Tibial nerve (tissue), 4 donors: Measurements from ENCODE around the gene ZFP64. TPM values are rescaled to one million over a fixed set of nuclear protein-coding genes. Genes with fewer than 3 reads are reported as not detected.

Experiments
- DNase-seq, 2 donors: peaks; one replicate each; pipeline ENCODE4 v3.0.0-alpha.2; 2019; ENCODE audit warnings: low spot score in 2 of 2
- H3K27ac ChIP-seq, 4 donors: fragments of 200-600 bp; sonication (generic) in 3 of 4; one replicate each; pipeline ENCODE4 v1.5.1; 2017 to 2019; ENCODE audit warnings: mild to moderate bottlenecking in 1 of 4
- H3K27me3 ChIP-seq, 2 donors: fragments of 200-600 bp; sonication (generic) in 1 of 2; one replicate each; pipeline versions ENCODE4 v1.5.1 to v1.6.0; 2017 to 2019
- H3K36me3 ChIP-seq, 3 donors: fragments of 200-600 bp; sonication (generic); one replicate each; pipeline ENCODE4 v1.5.1; 2018 to 2019
- H3K4me1 ChIP-seq, 4 donors: fragments of 200-600 bp; sonication (generic) in 3 of 4; one replicate each; pipeline ENCODE4 v1.5.1; 2017 to 2019
- H3K4me3 ChIP-seq, 4 donors: fragments of 200-600 bp; sonication (generic) in 3 of 4; one replicate each; pipeline ENCODE4 v1.5.1; 2017 to 2019; ENCODE audit warnings: mild to moderate bottlenecking in 1 of 4, moderate library complexity in 1 of 4
- H3K9me3 ChIP-seq, 4 donors: fragments of 200-600 bp; sonication (generic) in 3 of 4; one replicate each; pipeline ENCODE4 v1.5.1; 2017 to 2019
- EP300 ChIP-seq, 2 donors: sonication (generic); formaldehyde crosslinking; IDR thresholded peaks; one replicate each; pipeline ENCODE4 v1.6.1; 2017; ENCODE audit warnings: antibody characterized with exemption in 2 of 2, mild to moderate bottlenecking in 1 of 2
- POLR2A ChIP-seq, 2 donors: fragments of 450-650 bp; IDR thresholded peaks; one replicate each; pipeline ENCODE4 v1.6.1; 2017; ENCODE audit warnings: antibody characterized with exemption in 2 of 2, mild to moderate bottlenecking in 2 of 2, moderate library complexity in 2 of 2
- WGBS, 2 donors: methylation state at CpG; one replicate each; pipeline ENCODE4 v1.1.5; 2018; 5-methylcytosine and 5-hydroxymethylcytosine counted together
- total RNA-seq, 4 donors: library from RNA; depleted of rRNA; stranded (reverse); fragments of >200 nt; gene quantifications; one replicate each; pipeline ENCODE4 v1.1.0, GENCODE V29; 2016
- TF ChIP-seq, protein P1 (sequence below), 5 experiments: fragments of 200-600 bp in 3 of 5; fragments of 450-650 bp in 2 of 5; sonication (generic) in 3 of 5; IDR thresholded peaks; one replicate each; pipeline ENCODE4 v1.5.1; 2016 to 2019; ENCODE audit warnings: antibody characterized with exemption in 5 of 5, mild to moderate bottlenecking in 3 of 5, moderate library complexity in 2 of 5

The ZFP64 gene
- total RNA-seq, 4 donors from 2014 or later: 14.0 to 19.4 (median 15.9) TPM

- H3K27ac ChIP-seq: no peak overlapping the region
- H3K4me1 ChIP-seq: peaks cover 0 to 4% (median 0%) of the 10 kb centered on the region in 4 donors
- TF ChIP-seq, protein P1, sequence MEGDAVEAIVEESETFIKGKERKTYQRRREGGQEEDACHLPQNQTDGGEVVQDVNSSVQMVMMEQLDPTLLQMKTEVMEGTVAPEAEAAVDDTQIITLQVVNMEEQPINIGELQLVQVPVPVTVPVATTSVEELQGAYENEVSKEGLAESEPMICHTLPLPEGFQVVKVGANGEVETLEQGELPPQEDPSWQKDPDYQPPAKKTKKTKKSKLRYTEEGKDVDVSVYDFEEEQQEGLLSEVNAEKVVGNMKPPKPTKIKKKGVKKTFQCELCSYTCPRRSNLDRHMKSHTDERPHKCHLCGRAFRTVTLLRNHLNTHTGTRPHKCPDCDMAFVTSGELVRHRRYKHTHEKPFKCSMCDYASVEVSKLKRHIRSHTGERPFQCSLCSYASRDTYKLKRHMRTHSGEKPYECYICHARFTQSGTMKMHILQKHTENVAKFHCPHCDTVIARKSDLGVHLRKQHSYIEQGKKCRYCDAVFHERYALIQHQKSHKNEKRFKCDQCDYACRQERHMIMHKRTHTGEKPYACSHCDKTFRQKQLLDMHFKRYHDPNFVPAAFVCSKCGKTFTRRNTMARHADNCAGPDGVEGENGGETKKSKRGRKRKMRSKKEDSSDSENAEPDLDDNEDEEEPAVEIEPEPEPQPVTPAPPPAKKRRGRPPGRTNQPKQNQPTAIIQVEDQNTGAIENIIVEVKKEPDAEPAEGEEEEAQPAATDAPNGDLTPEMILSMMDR (IDR thresholded peaks at IDR 0.05): no peak
- no peak for TF ChIP-seq POLR2A (IDR thresholded peaks at IDR 0.05)
- no peak for TF ChIP-seq EP300 (IDR thresholded peaks at IDR 0.05)
- 81 to 90% methylated on average over 5 of the region's 5 CpGs for WGBS, 2 donors
- no peaks in the 10 kb centered on the region for H3K27me3 ChIP-seq
- no peak overlapping the region for H3K4me3 ChIP-seq
- no peak for DNase-seq
- no peaks in the 10 kb centered on the region for H3K9me3 ChIP-seq
- peaks cover 0 to 54% (median 2%) of the 10 kb centered on the region in 3 donors for H3K36me3 ChIP-seq
Observed at GRCh38 chr20:52180180-52180840, 11.3 kb downstream of the ZFP64 start.

- TF ChIP-seq, protein P1 (IDR thresholded peaks at IDR 0.05): no peak
- TF ChIP-seq EP300 (IDR thresholded peaks at IDR 0.05) (no peak), POLR2A (IDR thresholded peaks at IDR 0.05) (no peak)
- no peak for DNase-seq
- Histone ChIP-seq H3K4me1 (peaks cover 0 to 4% (median 0%) of the 10 kb centered on the region in 4 donors), H3K27me3 (no peaks in the 10 kb centered on the region), H3K27ac (no peak overlapping the region), H3K9me3 (no peaks in the 10 kb centered on the region), H3K4me3 (no peak overlapping the region), H3K36me3 (peaks cover 0 to 49% (median 2%) of the 10 kb centered on the region in 3 donors)
- 52 to 69% methylated on average over 4 of the region's 4 CpGs for WGBS, 2 donors
Observed at GRCh38 chr20:52179331-52180179, 12.0 kb downstream of the ZFP64 start.

- Histone ChIP-seq H3K4me3 (no peak overlapping the region), H3K36me3 (peaks cover 0 to 45% (median 2%) of the 10 kb centered on the region in 3 donors), H3K27ac (no peak overlapping the region), H3K4me1 (peaks cover 0 to 4% (median 0%) of the 10 kb centered on the region in 4 donors), H3K9me3 (no peaks in the 10 kb centered on the region), H3K27me3 (no peaks in the 10 kb centered on the region)
- DNase-seq: no peak
- 82 to 87% methylated on average over 3 of the region's 3 CpGs for WGBS, 2 donors
- TF ChIP-seq EP300 (IDR thresholded peaks at IDR 0.05): no peak
- no peak for TF ChIP-seq POLR2A (IDR thresholded peaks at IDR 0.05)
- TF ChIP-seq, protein P1 (IDR thresholded peaks at IDR 0.05): no peak
Observed at GRCh38 chr20:52178691-52179090, 12.9 kb downstream of the ZFP64 start.

GRCh38 chr20:52175840-52176239 lies 15.7 kb downstream of the ZFP64 start:
- TF ChIP-seq POLR2A (IDR thresholded peaks at IDR 0.05): no peak
- TF ChIP-seq, protein P1 (IDR thresholded peaks at IDR 0.05): no peak
- no peak for TF ChIP-seq EP300 (IDR thresholded peaks at IDR 0.05)
- Histone ChIP-seq H3K27me3 (no peaks in the 10 kb centered on the region), H3K4me1 (peaks cover 0 to 4% (median 0%) of the 10 kb centered on the region in 4 donors), H3K9me3 (no peaks in the 10 kb centered on the region), H3K27ac (no peak overlapping the region), H3K36me3 (peaks cover 0 to 44% (median 2%) of the 10 kb centered on the region in 3 donors), H3K4me3 (no peak overlapping the region)
- WGBS, 2 donors: 92 to 94% methylated on average over 18 of the region's 18 CpGs
- no peak for DNase-seq
